HG03025 (cell line): ENCODE data around the gene STAB2.

Experiments
- ATAC-seq: cut with Tn5 transposase; IDR thresholded peaks from one replicate; pipeline ENCODE4 v1.9.1; 2021; ENCODE audit warnings: mild to moderate bottlenecking, moderate library complexity; ENCODE audit not compliant: unreplicated experiment, low FRiP score

STAB2 gene

GRCh38 chr12:103586791-103587370 is at the start of gene STAB2:
TSS of gene STAB2 (plus strand) at chr12:103587273. CDS start at chr12:103587477, 204 bp downstream.
- ATAC-seq, result no peak

- no peak for ATAC-seq
These were observed 48.7 kb upstream of the STAB2 start for GRCh38 chr12:103538397-103538796.

GRCh38 chr12:103540319-103540718 is 46.8 kb upstream of the STAB2 start:
- no peak for ATAC-seq

- ATAC-seq, result no peak
These were observed 45.0 kb upstream of the STAB2 start for GRCh38 chr12:103542078-103542477.

- ATAC-seq, result no peak
These were observed 40.1 kb upstream of the STAB2 start for GRCh38 chr12:103546959-103547358.

GRCh38 chr12:103547376-103547775 is 39.7 kb upstream of the STAB2 start:
- no peak for ATAC-seq

- ATAC-seq, result no peak
These were observed 39.1 kb upstream of the STAB2 start for GRCh38 chr12:103547929-103548328.

- no peak for ATAC-seq
These were observed 38.2 kb upstream of the STAB2 start for GRCh38 chr12:103548622-103549601.

GRCh38 chr12:103556890-103557627 is 30.0 kb upstream of the STAB2 start:
- ATAC-seq, result no peak

GRCh38 chr12:103557628-103558010 is 29.5 kb upstream of the STAB2 start:
- no peak for ATAC-seq

GRCh38 chr12:103558879-103559278 is 28.2 kb upstream of the STAB2 start:
- ATAC-seq, result no peak

GRCh38 chr12:103560604-103561101 is 26.4 kb upstream of the STAB2 start:
- no peak for ATAC-seq

- ATAC-seq, result no peak
These were observed 25.9 kb upstream of the STAB2 start for GRCh38 chr12:103561174-103561573.

GRCh38 chr12:103566398-103566797 is 20.7 kb upstream of the STAB2 start:
- ATAC-seq, result no peak

- ATAC-seq, result no peak
These were observed 17.8 kb upstream of the STAB2 start for GRCh38 chr12:103569278-103569677.

GRCh38 chr12:103571286-103571685 is 15.8 kb upstream of the STAB2 start:
- no peak for ATAC-seq

GRCh38 chr12:103572312-103573045 is 14.6 kb upstream of the STAB2 start:
- ATAC-seq, result no peak

GRCh38 chr12:103573185-103573584 is 13.9 kb upstream of the STAB2 start:
- no peak for ATAC-seq

GRCh38 chr12:103578926-103579325 is 8.1 kb upstream of the STAB2 start:
- ATAC-seq, result no peak

GRCh38 chr12:103580026-103580425 is 7.0 kb upstream of the STAB2 start:
- no peak for ATAC-seq
